Stimulated activated naive CD4-positive, alpha-beta T cell treated with Interleukin-2 at 50 U/mL for 16 hours (primary cell): ENCODE data around the gene GMDS.
"Not testable (repeated sequence)": the region's sequence is repeated elsewhere in the genome, so short reads cannot be mapped to it uniquely, and the experiment has no call there.

Experiments
- DNase-seq: peaks from one replicate; lab custom pipeline; 2025; lab: John Stamatoyannopoulos, UW

The GMDS gene

DNA sequence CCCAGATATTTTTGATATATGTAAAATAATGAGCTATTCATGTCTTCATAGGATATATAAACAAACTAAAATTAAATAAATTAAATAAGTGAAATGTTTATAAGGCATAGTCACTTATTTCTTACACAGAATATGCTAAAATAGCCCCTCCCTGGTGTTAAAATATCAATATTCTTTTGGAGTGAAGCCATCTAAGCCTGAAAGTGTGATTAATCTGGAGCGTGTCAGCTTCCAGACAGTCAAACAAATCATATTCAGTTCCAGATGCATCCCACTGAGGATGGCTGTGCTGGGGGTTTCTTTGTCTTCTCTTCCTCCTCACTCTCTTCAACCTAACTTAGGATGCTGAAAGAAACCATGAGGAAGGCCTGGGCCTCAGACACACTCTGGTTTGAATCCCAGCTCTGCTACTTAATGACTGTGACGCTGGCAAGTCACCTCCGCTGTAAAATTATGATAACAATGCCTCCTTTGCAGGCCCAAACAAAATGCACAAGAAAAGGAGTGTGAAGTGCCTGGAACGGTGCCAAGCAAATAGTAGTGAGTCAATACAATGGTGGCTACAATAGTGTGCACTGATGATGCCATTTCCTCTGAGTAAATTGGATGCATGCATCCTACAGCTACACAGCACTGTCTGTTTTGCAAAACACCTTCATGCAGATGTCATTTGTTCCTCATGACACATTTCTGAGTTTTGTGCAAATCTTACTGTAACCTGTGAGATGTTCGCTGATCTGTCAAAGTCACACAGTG lies 474.3 kb downstream of the GMDS start:
- no peak for DNase-seq

DNA sequence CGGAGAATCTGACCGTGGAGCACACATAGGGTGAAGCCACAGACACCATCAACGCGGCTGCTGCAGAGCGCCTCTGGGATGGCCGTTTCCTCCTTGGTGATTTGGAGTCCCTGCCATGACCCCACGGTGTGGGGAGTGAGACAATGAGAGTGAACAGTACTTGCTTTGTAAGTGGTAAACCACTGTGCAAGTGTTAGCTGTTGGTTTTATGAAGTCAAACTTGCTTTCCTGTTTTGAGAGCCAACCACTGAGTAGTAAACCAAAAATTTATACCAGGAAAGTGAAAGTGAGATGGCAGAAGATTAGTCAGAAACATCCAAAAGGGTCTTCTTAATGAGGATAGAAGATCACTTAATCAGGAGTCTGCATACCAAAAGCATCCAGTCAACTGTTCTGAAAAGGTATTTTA lies 475.0 kb downstream of the GMDS start:
- no peak for DNase-seq

DNA sequence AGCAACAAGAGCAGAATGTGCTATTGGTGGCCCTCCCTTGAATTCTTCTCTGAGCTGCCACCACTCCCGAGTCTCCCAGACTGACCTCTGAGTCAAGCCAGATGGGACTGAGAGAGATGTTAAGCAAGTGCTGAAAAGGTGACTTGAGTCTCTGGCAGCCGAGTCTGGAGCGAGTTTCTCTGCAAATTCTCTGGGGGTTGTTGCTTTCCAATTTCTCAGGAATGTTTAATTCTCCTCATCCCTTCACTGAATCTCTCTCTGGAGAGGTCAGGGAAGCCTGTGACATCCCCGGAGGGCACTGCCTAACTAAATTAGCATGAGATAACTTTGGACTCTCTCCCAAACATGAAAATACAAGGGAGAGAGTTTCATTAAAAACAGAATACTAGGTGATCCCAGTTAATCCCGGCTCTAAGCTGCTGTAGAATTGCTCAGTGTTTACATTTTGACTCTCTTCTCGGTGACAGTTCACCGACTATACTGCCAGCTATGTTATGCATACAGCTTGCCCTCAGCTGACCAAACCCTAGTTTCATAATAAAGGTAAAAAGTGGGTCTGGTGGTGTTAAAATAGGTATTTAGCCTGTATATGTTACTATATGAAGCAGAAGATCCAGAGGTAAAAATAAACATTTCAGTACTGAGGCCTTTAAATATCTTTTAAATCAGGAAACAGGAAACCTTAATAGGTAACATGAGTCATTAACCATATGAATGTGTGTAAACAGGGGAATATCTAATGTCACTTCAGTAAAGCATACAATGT lies 477.7 kb downstream of the GMDS start:
- no peak for DNase-seq

DNA sequence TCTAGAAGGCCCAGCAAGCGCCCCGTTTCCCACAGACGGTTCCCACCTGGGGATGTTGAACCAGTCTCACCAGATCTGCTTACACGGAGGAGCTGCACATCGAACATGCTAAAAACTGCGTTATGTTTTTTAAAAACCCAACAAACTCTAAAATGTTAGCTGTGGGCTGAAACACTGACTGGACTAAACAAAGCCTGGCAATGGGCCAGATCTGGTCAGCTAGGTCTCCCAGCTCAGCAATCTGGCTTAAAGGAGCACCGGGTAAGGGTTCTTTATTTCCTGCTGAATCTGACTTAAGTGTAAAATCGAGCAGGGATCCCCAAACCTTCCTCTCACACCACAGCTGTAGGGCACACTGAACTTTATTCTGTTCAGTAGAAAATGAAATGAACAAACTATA lies 478.8 kb downstream of the GMDS start:
- no peak for DNase-seq

DNA sequence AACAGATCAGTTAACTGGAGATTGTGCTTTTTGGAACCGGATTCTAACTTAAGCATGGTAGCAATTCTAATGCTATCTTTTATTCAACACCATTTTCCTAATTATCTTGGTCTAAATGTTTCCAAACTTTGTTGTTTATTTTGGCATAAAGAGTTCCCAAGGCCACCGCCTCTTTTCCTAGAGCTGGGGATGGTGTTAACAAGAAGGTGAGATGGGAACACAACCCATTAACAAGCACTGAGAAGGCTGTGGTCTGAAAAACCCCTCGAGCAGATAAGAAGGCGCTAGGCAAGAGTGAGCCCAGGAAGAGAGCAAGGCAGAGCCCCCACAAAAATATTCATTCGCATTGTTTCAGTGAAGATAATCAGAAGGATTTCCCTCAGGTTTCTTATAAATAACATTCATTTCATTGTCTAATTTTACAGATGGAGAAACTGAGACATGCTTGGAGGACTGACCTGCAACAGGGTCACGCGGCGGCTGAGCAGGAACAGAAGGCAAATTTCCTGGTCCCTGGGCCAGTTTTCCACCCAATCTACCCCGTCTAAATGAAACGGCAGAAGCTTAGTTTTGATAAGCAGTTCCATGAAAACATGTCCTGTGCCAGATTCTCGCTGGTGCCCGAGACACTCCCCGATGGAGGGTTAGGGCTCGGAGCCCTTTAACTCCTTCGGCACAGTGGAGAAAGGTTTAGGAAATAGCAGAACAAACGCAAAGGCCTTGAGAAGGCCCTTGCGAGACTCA lies 480.1 kb downstream of the GMDS start:
- DNase-seq = no peak

DNA sequence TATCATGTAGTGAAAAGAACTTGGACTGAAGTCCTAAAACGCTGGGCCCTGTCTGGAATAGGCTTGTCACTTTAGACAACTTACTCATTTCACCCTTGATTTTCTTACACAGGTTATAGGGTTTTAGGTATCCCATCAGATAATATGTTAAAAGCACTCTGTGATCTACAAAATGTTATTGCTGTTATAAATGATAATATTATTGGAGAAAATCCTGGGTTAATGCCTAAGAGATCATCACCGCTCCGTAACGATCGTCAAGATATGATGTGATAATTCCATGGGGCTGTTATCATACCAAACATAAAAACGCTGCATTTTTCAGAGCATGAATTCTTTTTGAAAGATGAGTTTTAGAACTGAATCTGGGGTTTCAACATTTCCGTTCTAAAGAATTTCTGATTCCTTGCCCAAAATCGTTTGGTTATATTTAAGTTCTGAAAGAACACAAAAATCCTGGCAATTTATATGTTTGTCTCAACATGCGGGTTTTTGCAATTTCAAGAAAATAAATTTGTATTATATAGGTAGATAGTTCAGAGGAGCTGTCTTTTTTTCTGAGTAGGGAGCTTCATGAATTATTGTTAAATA lies 480.9 kb downstream of the GMDS start:
- DNase-seq = no peak

DNA sequence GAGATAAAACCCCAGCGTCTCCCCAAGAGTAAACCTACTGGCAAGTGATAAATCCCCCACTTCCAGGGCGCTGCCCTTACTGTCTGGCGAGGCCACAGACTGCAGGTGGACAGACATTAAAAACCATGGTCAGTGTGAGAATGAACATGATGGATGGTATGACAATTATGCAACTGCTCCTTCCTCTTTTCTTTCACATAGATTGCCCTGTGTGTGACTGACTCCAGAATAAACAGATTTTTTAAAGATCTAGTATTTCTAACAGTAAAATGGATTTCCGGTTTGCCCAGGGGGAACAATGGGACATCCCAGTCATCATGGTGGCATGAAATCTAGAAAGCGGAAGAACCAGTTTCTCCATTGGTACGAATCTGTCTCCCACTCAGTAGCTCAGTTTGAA lies 482.0 kb downstream of the GMDS start:
- no peak for DNase-seq

DNA sequence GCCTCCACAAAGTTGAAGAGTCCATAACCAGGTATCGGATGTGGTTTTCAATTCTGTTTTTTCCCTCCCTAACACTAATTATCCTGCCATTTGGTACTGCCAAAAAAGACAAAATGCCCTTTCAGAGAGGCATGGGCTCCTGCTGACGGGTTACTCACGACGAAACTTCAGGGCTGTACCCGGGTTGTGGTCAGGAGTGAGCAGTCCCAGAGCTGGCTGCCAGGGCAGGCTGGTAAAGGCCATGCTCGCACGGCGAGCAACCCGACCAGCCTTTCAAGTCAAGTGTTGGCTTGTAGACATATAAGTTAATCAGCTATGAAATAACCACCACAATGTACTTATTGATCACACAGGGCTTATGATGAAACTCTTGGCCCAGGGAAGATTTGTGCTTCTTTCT lies 483.2 kb downstream of the GMDS start:
- DNase-seq = no peak

DNA sequence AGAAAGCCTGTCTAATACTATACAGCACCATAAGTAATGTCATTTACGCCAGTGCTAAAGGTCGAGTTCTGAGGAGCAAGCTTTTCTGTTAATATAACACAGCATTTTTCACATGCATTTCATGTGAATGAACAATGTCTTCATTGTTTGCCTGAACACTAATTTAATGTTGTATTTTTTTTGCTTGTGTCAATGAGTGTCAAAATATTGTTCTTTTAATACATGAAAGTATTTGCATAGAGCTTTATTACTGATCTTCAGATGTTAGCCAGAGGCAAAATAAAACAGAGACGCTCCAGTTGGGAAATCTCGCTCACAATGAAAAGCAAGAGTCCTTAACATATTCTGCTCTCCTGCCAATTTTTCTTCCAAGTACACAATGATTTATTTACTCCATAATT lies 483.9 kb downstream of the GMDS start:
- no peak for DNase-seq

DNA sequence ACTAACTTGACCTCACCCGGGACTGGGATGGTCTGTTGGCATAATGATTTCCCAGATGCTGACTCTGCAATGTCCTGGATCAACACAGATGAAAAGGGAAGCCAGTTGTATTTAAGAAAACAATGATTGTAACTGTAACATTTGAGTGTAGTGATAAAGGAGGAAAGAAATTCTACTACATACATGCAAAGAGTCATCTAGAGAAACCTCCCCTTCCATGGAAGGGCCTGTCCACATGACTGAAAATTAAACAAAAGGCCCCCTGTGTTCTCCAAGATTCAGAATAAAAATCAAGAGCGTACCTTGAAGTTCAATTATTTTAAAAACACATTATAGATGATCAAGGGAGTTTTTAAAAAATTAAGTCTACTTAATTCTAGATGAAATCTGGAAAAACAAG lies 484.5 kb downstream of the GMDS start:
- DNase-seq = no peak

DNA sequence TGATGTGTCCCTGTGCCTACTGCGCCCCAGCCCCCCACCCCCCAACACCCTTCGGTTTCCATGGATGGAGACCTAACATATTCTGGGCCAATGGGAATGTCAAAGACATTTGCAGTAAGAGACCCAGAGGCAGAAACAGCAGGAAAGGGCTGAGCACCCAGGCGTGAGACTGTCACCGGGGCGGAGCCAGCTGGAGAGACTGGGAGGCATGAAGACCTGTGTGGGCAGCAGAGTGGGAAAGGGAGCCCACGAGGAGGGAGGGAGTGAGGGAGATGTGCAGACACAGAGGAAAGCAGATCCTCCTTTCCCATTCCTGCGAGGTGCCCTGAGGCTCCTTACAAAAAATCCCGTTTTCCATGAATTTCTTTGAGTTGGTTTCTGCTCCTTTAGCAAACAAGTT lies 485.5 kb downstream of the GMDS start:
- no peak for DNase-seq

DNA sequence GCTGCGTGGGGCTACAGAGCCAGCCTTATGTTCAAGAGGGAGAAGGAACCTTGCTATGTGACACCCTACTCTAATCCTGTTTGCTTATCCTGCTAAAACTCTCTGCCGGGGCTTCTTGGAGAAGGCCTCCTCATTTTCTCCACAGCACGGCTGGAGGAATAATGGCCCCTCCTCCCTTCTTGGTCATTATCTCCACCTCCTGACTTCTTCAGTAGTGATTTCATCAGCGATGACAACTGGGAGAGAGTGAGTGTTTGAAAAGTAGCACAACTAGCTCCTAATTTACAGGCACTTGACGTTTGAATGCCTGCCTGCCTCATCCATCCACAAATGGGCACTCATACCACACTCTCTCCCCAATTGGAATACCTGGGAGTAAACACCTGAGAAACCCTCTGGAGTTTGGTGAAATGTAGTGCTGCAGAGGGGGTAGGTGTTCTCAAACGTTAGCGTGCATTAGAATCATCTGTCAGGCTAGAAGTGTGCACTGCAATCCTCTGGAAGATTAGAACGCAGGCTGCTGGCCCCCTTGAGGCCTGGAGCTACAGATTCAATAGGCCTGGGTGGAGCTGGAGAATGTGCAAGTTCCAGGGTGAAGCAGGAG lies 487.2 kb downstream of the GMDS start:
- no peak for DNase-seq

DNA sequence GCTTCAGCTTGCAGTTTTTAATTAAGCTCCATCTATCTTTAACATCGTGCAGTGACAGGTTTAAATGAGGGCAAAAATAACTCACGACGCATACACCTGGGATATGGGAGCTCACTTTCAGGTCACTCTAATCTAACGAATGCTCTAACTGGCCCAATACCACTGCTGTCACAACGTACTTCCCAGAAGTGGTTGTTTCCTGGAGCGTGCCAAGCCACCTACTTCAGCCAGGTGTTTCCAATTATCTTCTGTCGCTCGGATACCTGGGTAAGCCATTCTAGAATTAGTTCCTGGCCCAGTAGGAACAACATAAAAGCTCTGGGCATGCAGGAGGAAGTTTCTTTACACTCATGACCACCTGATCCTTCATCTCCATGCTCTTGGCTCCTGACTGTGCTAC lies 488.3 kb downstream of the GMDS start:
- DNase-seq = no peak

DNA sequence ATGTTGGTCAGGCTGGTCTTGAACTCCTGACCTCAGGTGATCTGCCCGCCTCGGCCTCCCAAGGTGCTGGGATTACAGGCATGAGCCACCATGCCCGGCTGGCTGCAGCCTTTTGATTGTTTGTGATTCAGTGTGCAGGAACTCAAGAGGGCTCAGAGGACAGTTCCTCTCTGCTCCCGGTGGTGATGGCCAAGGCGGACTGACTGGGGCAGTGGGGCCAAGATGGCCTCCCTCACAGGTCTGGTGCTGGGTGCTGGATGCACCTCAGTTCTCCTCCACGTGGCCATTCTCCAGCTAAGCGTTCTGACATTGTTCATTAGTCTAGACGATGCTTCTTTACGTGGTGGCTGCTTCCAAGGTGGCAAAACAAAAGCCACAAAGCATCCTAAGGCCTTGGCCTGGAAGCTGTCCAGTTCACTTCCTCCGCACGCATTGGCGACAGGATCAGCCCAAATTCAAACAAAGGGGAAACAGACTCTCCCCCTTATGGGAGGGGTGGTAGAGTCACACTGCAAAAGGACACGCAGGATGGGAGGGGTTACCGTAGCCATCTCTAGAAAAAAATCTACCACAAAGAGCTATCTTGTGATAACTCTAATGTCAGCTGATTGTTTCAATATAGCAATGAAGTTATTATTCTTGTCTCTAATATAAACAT lies 488.8 kb downstream of the GMDS start:
- DNase-seq = no peak

DNA sequence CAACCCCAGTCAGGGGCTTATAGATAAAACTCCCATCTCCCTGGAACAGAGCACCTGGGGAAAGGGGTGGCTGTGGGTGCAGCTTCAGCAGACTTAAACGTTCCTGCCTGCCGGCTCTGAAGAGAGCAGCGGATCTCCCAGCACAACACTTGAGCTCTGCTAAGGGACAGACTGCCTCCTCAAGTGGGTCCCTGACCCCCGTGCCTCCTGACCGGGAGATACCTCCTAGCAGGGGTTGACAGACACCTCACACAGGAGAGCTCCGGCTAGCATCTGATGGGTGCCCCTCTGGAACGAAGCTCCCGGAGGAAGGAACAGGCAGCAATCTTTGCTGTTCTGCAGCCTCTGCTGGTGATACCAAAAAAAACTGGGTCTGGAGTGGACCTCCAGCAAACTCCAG lies 494.3 kb downstream of the GMDS start:
- DNase-seq = not testable (repeated sequence)

DNA sequence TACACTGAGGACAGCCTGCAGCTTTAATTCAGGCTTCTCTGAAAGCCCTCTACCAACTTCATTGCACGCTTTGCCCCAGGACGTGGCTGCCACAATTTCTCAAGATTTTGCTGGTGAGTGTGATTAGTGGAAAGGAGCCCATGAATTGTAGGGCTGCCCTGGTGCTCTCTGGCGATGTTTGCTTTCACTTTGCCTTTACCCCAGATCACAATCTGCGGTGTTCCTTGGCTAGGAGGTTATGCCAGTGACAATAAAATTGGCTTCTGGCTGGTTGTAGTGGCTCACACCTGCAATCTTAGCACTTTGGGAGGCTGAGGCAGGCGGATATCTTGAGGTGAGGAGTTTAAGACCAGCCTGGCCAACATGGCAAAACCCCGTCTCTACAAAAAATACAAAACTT lies 496.4 kb downstream of the GMDS start:
- DNase-seq = no peak

DNA sequence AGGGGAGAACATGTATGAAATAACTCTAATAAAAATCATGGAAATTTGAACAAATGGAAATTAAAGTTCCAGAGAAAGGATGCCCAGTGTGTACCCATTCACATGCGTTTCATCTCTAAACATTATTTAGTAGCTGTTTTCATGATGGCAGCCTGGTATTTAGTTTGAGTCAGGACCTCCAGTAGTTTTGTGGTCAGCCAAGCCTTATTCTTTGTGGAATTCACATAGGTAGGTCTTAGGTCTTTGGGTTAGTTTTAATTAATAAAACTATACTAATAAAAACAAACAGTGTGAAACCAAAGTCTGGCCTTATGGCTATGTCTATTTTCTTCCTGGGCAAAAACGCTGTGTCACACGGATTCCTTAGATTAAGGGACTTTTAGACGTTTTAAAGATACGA lies 497.9 kb downstream of the GMDS start:
- DNase-seq = no peak

DNA sequence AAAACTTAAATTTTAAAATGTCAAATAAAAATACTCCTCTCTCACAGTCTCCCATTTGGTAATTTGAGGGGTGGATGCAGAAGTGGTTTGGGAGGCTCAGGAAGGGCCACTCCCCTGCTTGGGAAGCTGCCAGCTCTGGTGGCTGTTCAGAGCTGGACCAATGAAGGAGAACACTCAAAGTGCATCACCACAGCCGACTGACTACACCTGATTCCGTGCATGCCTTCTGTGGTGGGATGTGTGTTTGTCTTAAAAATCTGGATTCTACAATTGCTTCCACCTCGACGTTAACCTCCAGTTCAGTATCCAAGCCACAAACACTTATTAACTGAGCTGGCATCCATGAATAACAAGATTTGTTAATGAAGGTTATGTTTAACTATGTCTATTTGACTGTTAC lies 498.4 kb downstream of the GMDS start:
- DNase-seq = no peak

DNA sequence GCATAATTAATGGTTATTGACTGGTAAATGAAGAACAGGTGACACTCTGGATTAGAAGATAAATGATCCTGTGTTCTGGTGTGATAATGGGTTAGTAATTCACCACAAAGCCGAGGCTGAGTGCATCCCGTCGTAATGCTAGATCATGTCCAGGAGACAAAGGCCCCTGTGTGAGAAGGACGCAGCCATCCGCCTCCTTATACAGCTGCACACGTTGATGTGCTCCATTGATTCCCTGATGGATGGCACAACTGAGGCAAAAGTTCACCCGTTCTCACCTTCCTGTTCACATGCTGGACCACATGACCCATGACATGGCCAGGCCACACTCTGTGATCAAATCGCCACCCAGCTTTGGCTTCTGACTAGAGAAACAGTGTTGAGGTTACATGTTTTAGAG lies 499.6 kb downstream of the GMDS start:
- DNase-seq = no peak

DNA sequence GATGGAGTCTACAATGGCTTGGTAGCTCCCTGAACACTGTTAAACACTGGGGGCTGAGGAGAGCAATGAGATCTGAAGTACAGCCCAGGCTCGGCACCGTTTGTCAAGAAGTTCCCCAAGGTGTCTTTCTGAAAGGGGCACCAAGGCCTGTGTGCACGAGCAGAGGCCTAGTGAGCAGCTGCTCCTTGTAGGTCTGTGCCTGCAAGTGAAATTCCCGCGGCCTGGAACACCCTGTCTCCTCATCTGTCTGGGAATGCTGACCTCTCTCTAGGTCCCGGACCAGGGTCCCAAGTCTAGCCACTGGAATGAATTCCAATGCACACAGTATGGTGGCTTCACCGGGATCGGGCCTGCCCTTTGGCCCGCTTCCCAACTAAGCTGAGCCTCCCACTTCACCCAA lies 500.9 kb downstream of the GMDS start:
- DNase-seq = no peak

DNA sequence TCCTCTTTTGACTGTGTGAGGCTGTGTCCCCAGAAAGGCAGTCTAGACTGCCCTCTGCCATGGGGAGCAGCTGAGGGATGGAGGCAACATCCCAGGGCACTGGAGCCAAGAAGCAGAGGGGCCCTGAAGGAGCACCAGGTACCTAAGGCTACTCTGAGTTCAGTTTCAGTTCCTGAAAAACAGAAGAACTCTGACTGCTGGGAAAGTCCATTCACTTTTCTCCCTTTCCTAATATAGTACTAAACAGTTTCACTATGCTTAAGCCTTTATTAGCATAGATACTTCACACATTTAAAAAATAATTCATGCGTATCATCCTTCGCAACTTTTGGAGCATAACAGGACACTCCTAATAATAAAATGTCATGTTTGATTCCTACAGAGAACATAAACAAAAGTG lies 505.7 kb downstream of the GMDS start:
- DNase-seq = no peak

DNA sequence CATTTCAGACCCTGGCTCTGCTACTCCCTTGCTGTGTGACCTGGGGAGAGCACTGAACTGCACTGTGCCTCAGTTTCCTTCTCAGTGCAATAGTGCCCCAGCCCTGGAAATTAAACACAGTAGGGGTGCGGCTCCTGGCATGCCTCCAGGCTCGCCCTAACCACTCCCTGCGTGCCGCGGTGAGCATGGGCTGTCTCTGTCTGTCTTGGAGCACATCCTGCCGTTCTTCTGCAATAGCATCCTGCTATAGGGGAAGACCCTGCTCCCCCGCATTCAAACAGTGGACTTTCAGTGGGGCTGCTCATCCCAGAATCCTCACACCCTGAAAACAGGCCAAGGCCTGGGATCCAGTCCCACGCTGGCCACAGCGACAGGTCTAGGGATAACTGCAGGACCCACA lies 506.2 kb downstream of the GMDS start:
- DNase-seq = no peak
